Osteoblast (primary cell): ENCODE data around the gene VAC14. TPM values are rescaled to one million over a fixed set of nuclear protein-coding genes. Genes with fewer than 3 reads are reported as not detected.

Experiments used
- DNase-seq: peaks from one replicate; pipeline ENCODE4 v3.0.0; 2011; ENCODE audit warnings: low spot score, mixed read lengths; ENCODE audit not compliant: insufficient read length; ENCODE audit errors: missing footprints
- H2AFZ ChIP-seq: 2 replicates; pipeline ENCODE4 v1.6.0; 2011; ENCODE audit warnings: mild to moderate bottlenecking, low read length
- H3K27ac ChIP-seq: 2 replicates; pipeline ENCODE4 v1.5.1; 2011; ENCODE audit warnings: mild to moderate bottlenecking, low read depth, low read length, moderate library complexity
- H3K27me3 ChIP-seq: 2 replicates; pipeline ENCODE4 v1.6.0; 2012; ENCODE audit warnings: mild to moderate bottlenecking, control low read depth, inconsistent platforms, low read length, moderate library complexity; ENCODE audit not compliant: insufficient read depth
- H3K36me3 ChIP-seq: 2 replicates; pipeline ENCODE4 v1.5.1; 2011; ENCODE audit warnings: mild to moderate bottlenecking, low read length, control low read depth, moderate library complexity; ENCODE audit not compliant: insufficient read depth
- H3K4me1 ChIP-seq: 2 replicates; pipeline ENCODE4 v1.5.1; 2011; ENCODE audit warnings: mild to moderate bottlenecking, low read length, control low read depth, moderate library complexity; ENCODE audit not compliant: insufficient read depth
- H3K4me2 ChIP-seq: 2 replicates; pipeline ENCODE4 v1.6.0; 2011; ENCODE audit warnings: mild to moderate bottlenecking, low read length; ENCODE audit not compliant: insufficient read depth
- H3K4me3 ChIP-seq: fragments of 200-600 bp; sonication (generic); 3 replicates; pipeline ENCODE4 v1.5.1; 2012; ENCODE audit warnings: mild to moderate bottlenecking, low read length, inconsistent platforms; ENCODE audit not compliant: insufficient read depth
- H3K79me2 ChIP-seq: 2 replicates; pipeline ENCODE4 v1.6.0; 2012; ENCODE audit warnings: mild to moderate bottlenecking, low read length, control low read depth, inconsistent platforms; ENCODE audit not compliant: insufficient read depth
- H3K9me3 ChIP-seq: 2 replicates; pipeline ENCODE4 v1.5.1; 2011; ENCODE audit warnings: low read depth, low read length, control low read depth
- H4K20me1 ChIP-seq: 2 replicates; pipeline ENCODE4 v1.6.0; 2012; ENCODE audit warnings: mild to moderate bottlenecking, low read length, control low read depth; ENCODE audit not compliant: insufficient read depth
- CTCF ChIP-seq: IDR thresholded peaks from 2 replicates; pipeline ENCODE4 v1.5.1; 2011; ENCODE audit warnings: mild to moderate bottlenecking, low read depth, low read length, moderate library complexity; ENCODE audit errors: extremely low read depth
- total RNA-seq: library from RNA; depleted of rRNA; stranded (reverse); fragments of >200 nt; gene quantifications from 2 replicates; pipeline ENCODE4 v1.2.3, GENCODE V29; 2012

VAC14 gene
- total RNA-seq, 1 donor = 72.7 TPM

- Histone ChIP-seq H3K4me2 (no peak overlapping the region), H4K20me1 (no peaks in the 10 kb centered on the region), H3K4me3 (no peak overlapping the region), H3K27ac (no peak overlapping the region), H3K4me1 (peaks cover 47% of the 10 kb centered on the region), H3K27me3 (no peaks in the 10 kb centered on the region), H3K79me2 (peaks cover 12% of the 10 kb centered on the region), H2AFZ (no peak overlapping the region), H3K9me3 (no peaks in the 10 kb centered on the region), H3K36me3 (no peaks in the 10 kb centered on the region)
- TF ChIP-seq CTCF = no peak
- no peak for DNase-seq
Observed at GRCh38 chr16:70709942-70710341, 91.0 kb downstream of the VAC14 start.

- no peak for TF ChIP-seq CTCF
- Histone ChIP-seq H3K4me1 (peaks cover 47% of the 10 kb centered on the region), H3K27me3 (no peaks in the 10 kb centered on the region), H3K36me3 (no peaks in the 10 kb centered on the region), H2AFZ (no peak overlapping the region), H3K4me2 (no peak overlapping the region), H3K27ac (no peak overlapping the region), H3K4me3 (no peak overlapping the region), H4K20me1 (no peaks in the 10 kb centered on the region), H3K9me3 (no peaks in the 10 kb centered on the region), H3K79me2 (peaks cover 12% of the 10 kb centered on the region)
- DNase-seq = no peak
Observed at GRCh38 chr16:70709457-70709856, 91.5 kb downstream of the VAC14 start.

- no peak for TF ChIP-seq CTCF
- H3K36me3 ChIP-seq = no peaks in the 10 kb centered on the region
- H3K27me3 ChIP-seq = no peaks in the 10 kb centered on the region
- DNase-seq = no peak
- no peaks in the 10 kb centered on the region for H3K9me3 ChIP-seq
- no peak overlapping the region for H3K4me3 ChIP-seq
- no peak overlapping the region for H3K4me2 ChIP-seq
- H2AFZ ChIP-seq = no peak overlapping the region
- H4K20me1 ChIP-seq = no peaks in the 10 kb centered on the region
- H3K27ac ChIP-seq = no peak overlapping the region
- H3K79me2 ChIP-seq = peaks cover 10% of the 10 kb centered on the region
- H3K4me1 ChIP-seq = peaks cover 47% of the 10 kb centered on the region
Observed at GRCh38 chr16:70708366-70709246, 92.4 kb downstream of the VAC14 start.

GRCh38 chr16:70706948-70707465 is 94.0 kb downstream of the VAC14 start:
- H3K36me3 ChIP-seq = no peaks in the 10 kb centered on the region
- H2AFZ ChIP-seq = no peak overlapping the region
- no peaks in the 10 kb centered on the region for H3K9me3 ChIP-seq
- peak overlapping the region; percentile 40 for H3K4me2 ChIP-seq
- no peaks in the 10 kb centered on the region for H4K20me1 ChIP-seq
- peaks cover 5% of the 10 kb centered on the region for H3K79me2 ChIP-seq
- no peak for TF ChIP-seq CTCF
- H3K27me3 ChIP-seq = no peaks in the 10 kb centered on the region
- peak; percentile 96 for DNase-seq
- H3K4me3 ChIP-seq = no peak overlapping the region
- peak overlapping the region; percentile 88 for H3K27ac ChIP-seq
- H3K4me1 ChIP-seq = peaks cover 56% of the 10 kb centered on the region
